ENCODE measurements around the gene THOC1. TPM values are rescaled to one million over a fixed set of nuclear protein-coding genes. Genes with fewer than 3 reads are reported as not detected.

The THOC1 gene
- total and polyA plus RNA-seq, 2 of the 4 experiments (the other 2 are of a cell fraction) = 13.3 to 15.8 TPM

DNA sequence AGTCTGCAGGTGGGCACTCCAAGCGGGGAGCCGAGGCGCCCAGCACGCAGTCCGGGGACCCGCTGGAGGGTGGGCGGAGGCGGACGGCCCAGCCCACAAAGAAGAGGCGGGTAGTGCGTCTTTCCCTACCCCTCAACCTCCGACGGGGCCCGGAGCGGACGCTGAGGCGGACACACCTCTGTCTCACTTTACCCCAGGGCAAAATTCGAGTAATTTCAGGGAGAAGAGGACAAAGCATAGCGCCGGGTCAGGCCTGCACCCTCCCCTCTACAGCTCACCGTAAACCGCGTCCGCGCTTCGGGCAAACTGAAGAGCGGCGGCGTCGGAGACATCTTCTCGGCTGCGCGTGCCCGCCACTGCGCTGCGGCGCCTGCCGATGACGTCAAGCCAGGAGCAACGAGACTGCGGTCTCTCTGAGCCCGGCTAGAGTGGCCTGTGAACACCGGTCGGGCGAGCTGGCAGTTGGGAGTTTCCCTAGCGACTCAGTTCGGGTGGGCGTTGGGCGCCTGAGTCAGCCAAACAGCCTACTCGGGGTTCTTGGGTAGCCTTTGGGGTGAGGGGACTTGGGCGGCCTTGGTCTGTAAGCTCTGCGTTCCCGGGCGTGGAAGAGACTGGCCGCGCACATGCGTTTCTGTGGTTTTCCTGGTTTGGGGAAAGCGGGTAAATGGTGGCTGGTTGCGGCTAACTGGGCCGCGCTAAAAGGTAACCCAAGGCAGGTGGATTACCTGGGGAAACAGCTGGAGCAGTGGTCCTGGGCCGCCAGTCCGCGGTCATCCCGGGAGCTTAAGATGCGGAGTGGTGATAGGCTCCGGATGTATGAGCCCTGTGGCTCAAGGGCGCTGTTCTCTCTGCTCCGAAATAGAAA lies at the start of gene THOC1 (continued):
- TF ChIP-seq, protein P1, sequence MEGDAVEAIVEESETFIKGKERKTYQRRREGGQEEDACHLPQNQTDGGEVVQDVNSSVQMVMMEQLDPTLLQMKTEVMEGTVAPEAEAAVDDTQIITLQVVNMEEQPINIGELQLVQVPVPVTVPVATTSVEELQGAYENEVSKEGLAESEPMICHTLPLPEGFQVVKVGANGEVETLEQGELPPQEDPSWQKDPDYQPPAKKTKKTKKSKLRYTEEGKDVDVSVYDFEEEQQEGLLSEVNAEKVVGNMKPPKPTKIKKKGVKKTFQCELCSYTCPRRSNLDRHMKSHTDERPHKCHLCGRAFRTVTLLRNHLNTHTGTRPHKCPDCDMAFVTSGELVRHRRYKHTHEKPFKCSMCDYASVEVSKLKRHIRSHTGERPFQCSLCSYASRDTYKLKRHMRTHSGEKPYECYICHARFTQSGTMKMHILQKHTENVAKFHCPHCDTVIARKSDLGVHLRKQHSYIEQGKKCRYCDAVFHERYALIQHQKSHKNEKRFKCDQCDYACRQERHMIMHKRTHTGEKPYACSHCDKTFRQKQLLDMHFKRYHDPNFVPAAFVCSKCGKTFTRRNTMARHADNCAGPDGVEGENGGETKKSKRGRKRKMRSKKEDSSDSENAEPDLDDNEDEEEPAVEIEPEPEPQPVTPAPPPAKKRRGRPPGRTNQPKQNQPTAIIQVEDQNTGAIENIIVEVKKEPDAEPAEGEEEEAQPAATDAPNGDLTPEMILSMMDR (conservative IDR thresholded peaks at IDR 0.05; ENCODE audit: low read depth, low read length) = no peak

DNA sequence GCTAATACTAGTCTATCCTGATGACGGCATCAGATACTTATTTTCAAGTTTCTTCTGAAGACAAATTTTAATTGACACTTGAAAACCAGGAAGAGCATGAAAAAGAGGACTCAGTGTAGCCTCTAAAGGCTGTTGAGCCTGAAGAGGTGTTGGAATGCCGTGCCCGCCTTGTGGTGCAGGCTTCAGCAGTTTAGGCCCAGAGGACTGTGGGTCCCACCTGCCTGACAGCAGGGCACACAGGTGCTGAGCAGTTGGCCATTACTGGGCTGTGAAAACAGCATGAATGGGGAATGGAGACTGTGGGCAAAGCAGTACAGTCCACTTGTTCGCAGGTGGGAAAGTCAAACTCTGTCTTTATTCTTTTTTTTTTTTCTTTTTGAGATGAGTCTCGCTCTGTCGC lies 49.8 kb upstream of the THOC1 start:
- no peaks in the 10 kb centered on the region for H3K36me3 ChIP-seq (ENCODE audit: control insufficient read depth, insufficient read depth, low read length)
- intact Hi-C loops (cut with micrococcal nuclease) = loop anchor here (5.0 kb wide), 1 partner anchor 180 kb away; no protein-coding TSS in a partner anchor
- H2BK15ac ChIP-seq (ENCODE audit: low read depth, low read length) = no peak overlapping the region
- H4K8ac ChIP-seq (ENCODE audit: low read depth in 2 of 2, low read length in 2 of 2) = no peak overlapping the region
- H3K9ac ChIP-seq (ENCODE audit: low read depth, low read length) = no peak overlapping the region
- no peak overlapping the region for H2AFZ ChIP-seq (replicated peaks; ENCODE audit: low read length, poor library complexity)
- H2AK5ac ChIP-seq (ENCODE audit: low read depth, low read length) = no peak overlapping the region
- H3K14ac ChIP-seq (replicated peaks; ENCODE audit: low read depth, low read length) = no peak overlapping the region
- no peak overlapping the region for H2BK5ac ChIP-seq (ENCODE audit: low read depth, low read length, poor library complexity, severe bottlenecking)
- CTCF ChIA-PET = no interaction called here
- H2AK9ac ChIP-seq (replicated peaks; ENCODE audit: low read depth, low read length, poor library complexity) = no peak overlapping the region
- no peaks in the 10 kb centered on the region for H3K4me1 ChIP-seq (ENCODE audit: control insufficient read depth, insufficient read depth, low read length)
- in situ Hi-C loops (cut with MboI; ENCODE audit: low sequenced_read_pairs) = no loop called here
- no peak overlapping the region for H3K4ac ChIP-seq (ENCODE audit: low read depth, low read length)
- H3K27me3 ChIP-seq (ENCODE audit: control insufficient read depth, insufficient read depth, low read length) = peaks cover 47% of the 10 kb centered on the region
- no peak overlapping the region for H3K23ac ChIP-seq (ENCODE audit: low read depth, low read length)
- no peak overlapping the region for H3K4me3 ChIP-seq (ENCODE audit: insufficient read depth, low read depth, low read length)
- POLR2A ChIA-PET (ENCODE audit: unreplicated experiment) = no interaction called here
- no peak overlapping the region for H4K91ac ChIP-seq (ENCODE audit: insufficient read depth, low read depth, low read length)
- BruUV-seq (replicated peaks) = no TSS peak
- H3K27ac ChIP-seq (ENCODE audit: insufficient read depth, low read length) = no peak overlapping the region
- H3K56ac ChIP-seq (ENCODE audit: extremely low read depth, insufficient read depth, low read length) = no peak overlapping the region
- H4K5ac ChIP-seq (ENCODE audit: low read depth, low read length) = no peak overlapping the region
- H3K79me1 ChIP-seq (ENCODE audit: low read depth in 1 of 2, low read length in 2 of 2) = no peaks in the 10 kb centered on the region
- H4K20me1 ChIP-seq (ENCODE audit: insufficient read depth, low read length) = peaks cover 7% of the 10 kb centered on the region; the same call in 1 of the 2 replicates
- H2BK20ac ChIP-seq (ENCODE audit: low read depth, low read length) = no peak overlapping the region
- H3K18ac ChIP-seq (ENCODE audit: low read depth, low read length) = no peak overlapping the region
- no peak for DNase-seq
- no peaks in the 10 kb centered on the region for H3K9me3 ChIP-seq (ENCODE audit: control insufficient read depth, insufficient read depth, low read length)
- dilution Hi-C loops (cut with HindIII; ENCODE audit: low sequenced_read_pairs, unreplicated experiment) = no loop called here
- no peak for ATAC-seq (ENCODE audit: low read depth)
- no peak overlapping the region for H2BK120ac ChIP-seq (ENCODE audit: low read depth, low read length)
- peaks cover 3% of the 10 kb centered on the region; the same call in 1 of the 2 replicates for H3K9me1 ChIP-seq (ENCODE audit: insufficient read depth, low read length)
- WGBS, 2 experiments (ENCODE audit: extremely low coverage in 2 of 2, insufficient read length in 1 of 2) = no CpG with 5 or more reads among the region's 6 CpGs
- H3K4me2 ChIP-seq (ENCODE audit: low read depth, low read length) = no peak overlapping the region
- TF ChIP-seq CEBPB (IDR thresholded peaks at IDR 0.05; ENCODE audit: low read depth, low read length) (no peak), FOS (IDR thresholded peaks at IDR 0.05; ENCODE audit: low read depth, low read length) (no peak), POLR2A (IDR thresholded peaks at IDR 0.05; ENCODE audit: low read depth, low read length) (no peak)
- TF ChIP-seq, protein P2, sequence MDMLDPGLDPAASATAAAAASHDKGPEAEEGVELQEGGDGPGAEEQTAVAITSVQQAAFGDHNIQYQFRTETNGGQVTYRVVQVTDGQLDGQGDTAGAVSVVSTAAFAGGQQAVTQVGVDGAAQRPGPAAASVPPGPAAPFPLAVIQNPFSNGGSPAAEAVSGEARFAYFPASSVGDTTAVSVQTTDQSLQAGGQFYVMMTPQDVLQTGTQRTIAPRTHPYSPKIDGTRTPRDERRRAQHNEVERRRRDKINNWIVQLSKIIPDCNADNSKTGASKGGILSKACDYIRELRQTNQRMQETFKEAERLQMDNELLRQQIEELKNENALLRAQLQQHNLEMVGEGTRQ (IDR thresholded peaks at IDR 0.05; ENCODE audit: low read depth, low read length) = no peak
